SK-N-MC (cell line): Measurements from ENCODE around the gene TLK1.

Experiments used
- EZH2 ChIP-seq: fragments of 200-600 bp; sonication (generic); IDR thresholded peaks from one replicate; pipeline ENCODE4 v1.6.1; 2017; ENCODE audit warnings: antibody characterized with exemption
- FOXP2 ChIP-seq: optimal IDR thresholded peaks from 2 replicates; pipeline ENCODE3; 2011; ENCODE audit warnings: mild to moderate bottlenecking, moderate library complexity; ENCODE audit not compliant: insufficient read depth; ENCODE audit errors: extremely low read length, control extremely low read depth
- POLR2AphosphoS5 ChIP-seq: IDR thresholded peaks from 2 replicates; pipeline ENCODE4 v1.6.1; 2012; ENCODE audit warnings: mild to moderate bottlenecking, low read depth, low read length, borderline replicate concordance

GRCh38 chr2:171166328-171166983 is 5.8 kb upstream of the TLK1 start:
- TF ChIP-seq POLR2AphosphoS5 (no peak), EZH2 (no peak), FOXP2 (no peak)
